OCI-LY7 (cell line): ENCODE measurements around the gene ARVCF. TPM values are rescaled to one million over a fixed set of nuclear protein-coding genes. Genes with fewer than 3 reads are reported as not detected.

Experiments
- BruUV-seq: library from RNA; stranded (reverse); fragments of 400-500 nt; replicated peaks from 2 replicates; lab custom pipeline; 2021; lab: Mats Ljungman, UMichigan
- CTCF ChIA-PET: fragments of 300-600 bp; sonication (Branson Sonifier 250); formaldehyde crosslinking; loops from one replicate; lab custom pipeline; 2022; ENCODE audit warnings: antibody characterized with exemption; ENCODE audit not compliant: unreplicated experiment; lab: Charles Lee
- POLR2A ChIA-PET: fragments of 300-600 bp; sonication (Branson Sonifier 250); formaldehyde crosslinking; loops from one replicate; lab custom pipeline; 2022; ENCODE audit warnings: antibody characterized with exemption; lab: Charles Lee
- DNase-seq: peaks from one replicate; pipeline ENCODE4 v3.0.0-alpha.2; 2015; ENCODE audit warnings: low spot score
- H2AFZ ChIP-seq: fragments of 200-600 bp; sonication (generic), shearing (Covaris generic); 2 replicates; pipeline ENCODE4 v1.6.1; 2014; ENCODE audit warnings: mild to moderate bottlenecking, antibody characterized with exemption, low read length, moderate library complexity
- H3K27ac ChIP-seq: fragments of 200-600 bp; sonication (generic); 2 replicates; pipeline ENCODE4 v1.5.1; 2014; ENCODE audit warnings: mixed run types, low read depth, mild to moderate bottlenecking, moderate library complexity, low read length, inconsistent platforms; ENCODE audit not compliant: poor library complexity, severe bottlenecking
- H3K36me3 ChIP-seq: fragments of 200-600 bp; sonication (generic); 2 replicates; pipeline ENCODE4 v1.6.1; 2014; ENCODE audit warnings: mild to moderate bottlenecking, antibody characterized with exemption, low read length, moderate library complexity, mixed read lengths; ENCODE audit not compliant: insufficient read depth
- H3K4me1 ChIP-seq: fragments of 200-600 bp; sonication (generic); 2 replicates; pipeline ENCODE4 v1.5.1; 2014; ENCODE audit warnings: mild to moderate bottlenecking, low read length; ENCODE audit not compliant: insufficient read depth, poor library complexity, severe bottlenecking
- H3K4me2 ChIP-seq: fragments of 200-600 bp; sonication (generic); 2 replicates; pipeline ENCODE4 v1.6.1; 2014; ENCODE audit warnings: mild to moderate bottlenecking, low read length
- H3K4me3 ChIP-seq: fragments of 200-600 bp; sonication (generic); 2 replicates; pipeline ENCODE4 v1.5.1; 2014; ENCODE audit warnings: mild to moderate bottlenecking, low read depth, low read length; ENCODE audit not compliant: poor library complexity, severe bottlenecking
- H3K79me2 ChIP-seq: fragments of 200-600 bp; sonication (generic); 2 replicates; pipeline ENCODE4 v1.6.1; 2016; ENCODE audit warnings: low read depth, mild to moderate bottlenecking, low read length, moderate library complexity, mixed read lengths; ENCODE audit not compliant: insufficient read depth
- H3K9me2 ChIP-seq: fragments of 200-600 bp; sonication (generic); 2 replicates; pipeline ENCODE4 v1.6.1; 2016; ENCODE audit warnings: mild to moderate bottlenecking, low read length, mixed read lengths; ENCODE audit not compliant: insufficient read depth
- H3K9me3 ChIP-seq: fragments of 200-600 bp; sonication (generic); 2 replicates; pipeline ENCODE4 v1.6.1; 2014; ENCODE audit warnings: mild to moderate bottlenecking, mixed run types, low read length, mixed read lengths
- H4K20me1 ChIP-seq: fragments of 200-600 bp; sonication (generic); 2 replicates; pipeline ENCODE4 v1.6.1; 2014; ENCODE audit warnings: mild to moderate bottlenecking, antibody characterized with exemption, low read length, moderate library complexity, mixed read lengths; ENCODE audit not compliant: insufficient read depth
- EZH2phosphoT487 ChIP-seq: fragments of 200-600 bp; sonication (generic); IDR thresholded peaks from 2 replicates; pipeline ENCODE4 v1.6.1; 2018; ENCODE audit warnings: low read depth, borderline replicate concordance, mild to moderate bottlenecking, mixed run types, antibody characterized with exemption, low read length, moderate library complexity, mixed read lengths
- intact Hi-C: fragments of 100-400 bp; cut with micrococcal nuclease; formaldehyde crosslinking; loops from one replicate; pipeline ENCODE4 v1.10.0; 2022; ENCODE audit not compliant: unreplicated experiment
- total RNA-seq, 2 experiments: library from RNA; depleted of rRNA in 1 of 2; stranded (reverse); fragments of >200 nt in 1 of 2; shearing (Covaris generic) in 1 of 2; gene quantifications; 2 replicates each; pipeline ENCODE4 v1.2.3, GENCODE V29; 2014 to 2022
- TF ChIP-seq, protein P1 (sequence below): fragments of 200-600 bp; sonication (generic); conservative IDR thresholded peaks from 2 replicates; pipeline ENCODE4 v1.5.1; 2014; ENCODE audit warnings: mild to moderate bottlenecking, antibody characterized with exemption, low read length, moderate library complexity, mixed read lengths

Gene ARVCF
- total RNA-seq, 2 experiments from 2014 or later: 2.9 to 3.8 TPM

DNA sequence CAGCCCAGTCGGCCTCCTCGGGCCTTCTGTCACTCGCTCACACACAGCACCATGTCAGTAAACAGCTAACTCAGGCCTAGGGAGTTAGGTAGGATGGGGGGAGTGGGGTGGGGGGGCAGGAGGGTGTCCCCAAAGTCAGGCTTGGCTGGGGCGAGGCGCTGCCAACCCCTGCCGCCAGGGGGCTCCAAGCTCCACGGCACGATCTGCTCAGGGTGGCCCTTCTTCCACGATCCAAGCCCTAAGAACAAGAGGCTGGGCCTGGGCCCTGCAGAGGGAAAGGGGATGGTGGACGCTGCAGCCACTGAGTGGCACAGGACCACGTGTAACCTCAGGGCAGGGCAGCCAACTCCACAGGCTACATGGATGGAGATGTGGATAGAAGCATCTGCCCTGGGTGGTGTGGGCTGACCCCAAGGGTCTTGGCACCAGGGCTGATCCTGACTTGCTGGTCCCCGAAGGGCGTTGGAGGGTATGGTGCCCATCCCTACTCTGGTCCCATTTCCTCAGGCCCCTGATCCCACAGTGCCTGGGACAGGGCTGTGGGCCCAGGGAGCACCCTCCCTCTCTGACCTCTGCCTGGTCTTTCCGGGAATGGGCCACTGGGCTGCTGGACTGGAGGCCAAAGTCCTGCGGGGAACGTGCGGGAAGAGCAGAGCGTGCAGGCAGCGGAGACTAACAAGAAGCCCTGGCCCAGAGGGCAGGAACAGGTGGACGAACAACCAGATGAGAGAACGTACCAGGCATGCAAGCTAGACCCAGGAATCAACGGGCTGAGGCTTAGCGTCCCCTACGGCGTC is 45.9 kb downstream of the ARVCF start:
- no peaks in the 10 kb centered on the region for H3K9me3 ChIP-seq
- no peak overlapping the region for H3K4me3 ChIP-seq
- peak; percentile 68 for DNase-seq
- H3K79me2 ChIP-seq: no peaks in the 10 kb centered on the region
- BruUV-seq: no TSS peak
- TF ChIP-seq EZH2phosphoT487: no peak
- TF ChIP-seq, protein P1, sequence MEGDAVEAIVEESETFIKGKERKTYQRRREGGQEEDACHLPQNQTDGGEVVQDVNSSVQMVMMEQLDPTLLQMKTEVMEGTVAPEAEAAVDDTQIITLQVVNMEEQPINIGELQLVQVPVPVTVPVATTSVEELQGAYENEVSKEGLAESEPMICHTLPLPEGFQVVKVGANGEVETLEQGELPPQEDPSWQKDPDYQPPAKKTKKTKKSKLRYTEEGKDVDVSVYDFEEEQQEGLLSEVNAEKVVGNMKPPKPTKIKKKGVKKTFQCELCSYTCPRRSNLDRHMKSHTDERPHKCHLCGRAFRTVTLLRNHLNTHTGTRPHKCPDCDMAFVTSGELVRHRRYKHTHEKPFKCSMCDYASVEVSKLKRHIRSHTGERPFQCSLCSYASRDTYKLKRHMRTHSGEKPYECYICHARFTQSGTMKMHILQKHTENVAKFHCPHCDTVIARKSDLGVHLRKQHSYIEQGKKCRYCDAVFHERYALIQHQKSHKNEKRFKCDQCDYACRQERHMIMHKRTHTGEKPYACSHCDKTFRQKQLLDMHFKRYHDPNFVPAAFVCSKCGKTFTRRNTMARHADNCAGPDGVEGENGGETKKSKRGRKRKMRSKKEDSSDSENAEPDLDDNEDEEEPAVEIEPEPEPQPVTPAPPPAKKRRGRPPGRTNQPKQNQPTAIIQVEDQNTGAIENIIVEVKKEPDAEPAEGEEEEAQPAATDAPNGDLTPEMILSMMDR: peak; percentile 85
- H3K36me3 ChIP-seq: peaks cover 9% of the 10 kb centered on the region; the same call in 1 of the 2 replicates
- no peak overlapping the region for H3K27ac ChIP-seq
- H4K20me1 ChIP-seq: no peaks in the 10 kb centered on the region
- H3K9me2 ChIP-seq: no peaks in the 10 kb centered on the region
- ChIA-PET CTCF (no interaction called here), POLR2A (no interaction called here)
- intact Hi-C loops: loop anchor here (1.0 kb wide), 4 partner anchors 43 to 159 kb away; no protein-coding TSS in a partner anchor
- peaks cover 18% of the 10 kb centered on the region for H3K4me1 ChIP-seq
- no peak overlapping the region for H3K4me2 ChIP-seq
- H2AFZ ChIP-seq: no peak overlapping the region

DNA sequence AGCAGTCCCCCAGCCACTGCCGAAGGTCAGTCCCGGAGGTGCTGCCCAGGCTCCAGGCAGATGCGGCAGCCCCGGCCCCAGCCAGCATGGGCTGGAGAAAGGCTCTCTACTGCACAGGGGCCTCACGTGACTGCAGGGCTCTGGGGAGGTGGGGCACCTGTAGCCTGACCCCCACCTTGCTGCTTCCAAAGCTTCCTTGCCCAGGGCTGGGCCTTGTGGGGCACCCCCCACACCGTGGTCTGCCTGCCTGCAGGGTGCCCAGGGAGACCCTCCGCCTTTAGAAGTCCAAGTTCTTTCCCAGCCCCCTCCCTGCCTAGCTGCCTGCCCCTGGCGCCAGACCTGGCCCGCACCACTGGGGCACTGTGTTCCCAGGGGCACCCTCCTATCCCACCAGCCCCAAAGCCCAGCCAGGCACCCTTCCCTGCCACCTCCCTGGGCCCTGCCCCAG is 46.6 kb downstream of the ARVCF start:
- H3K9me2 ChIP-seq: no peaks in the 10 kb centered on the region
- ChIA-PET CTCF (no interaction called here), POLR2A (no interaction called here)
- H3K4me2 ChIP-seq: no peak overlapping the region
- intact Hi-C loops: loop anchor here (1.0 kb wide), 4 partner anchors 43 to 159 kb away; no protein-coding TSS in a partner anchor
- H3K9me3 ChIP-seq: no peaks in the 10 kb centered on the region
- peaks cover 12% of the 10 kb centered on the region for H3K4me1 ChIP-seq
- no peak for DNase-seq
- no peaks in the 10 kb centered on the region for H4K20me1 ChIP-seq
- no TSS peak for BruUV-seq
- no peaks in the 10 kb centered on the region for H3K79me2 ChIP-seq
- TF ChIP-seq, protein P1: no peak
- no peak for TF ChIP-seq EZH2phosphoT487
- H2AFZ ChIP-seq: no peak overlapping the region
- H3K27ac ChIP-seq: no peak overlapping the region
- H3K4me3 ChIP-seq: no peak overlapping the region
- peaks cover 9% of the 10 kb centered on the region; the same call in 1 of the 2 replicates for H3K36me3 ChIP-seq
